ENCODE measurements around the gene KRT6C. TPM values are rescaled to one million over a fixed set of nuclear protein-coding genes. Genes with fewer than 3 reads are reported as not detected.

The KRT6C gene
- total RNA-seq, 6 experiments from 2014 or later = 0.15 TPM; not detected in 5

GRCh38 chr12:52519826-52520662 lies 46.4 kb upstream of the KRT6C start, which contains the start of gene KRT5:
TSS of gene KRT5 (minus strand) at chr12:52520394. CDS start at chr12:52520296, 98 bp downstream.
- 91% methylated on average over 12 of the region's 29 CpGs for WGBS (ENCODE audit: insufficient coverage, low coverage, low lambda C conversion rate, missing lambda C conversion rate)
- TF ChIP-seq POLR2A (IDR thresholded peaks at IDR 0.05) = no peak
- no peak for TF ChIP-seq CTCF (IDR thresholded peaks at IDR 0.05)
- DNase-seq (no peak), ATAC-seq (no peak)
- no peaks in the 10 kb centered on the region for H3K4me1 ChIP-seq
- intact Hi-C loops (cut with DNase I) = no loop called here
- no peak within 1 kb of the TSS for H3K4me3 ChIP-seq
- H3K9me3 ChIP-seq = no peaks in the 10 kb centered on the region
- H3K36me3 ChIP-seq = no peaks in the 10 kb centered on the region
- no peaks in the 10 kb centered on the region for H3K27me3 ChIP-seq
- no peak within 1 kb of the TSS for H3K27ac ChIP-seq

DNA sequence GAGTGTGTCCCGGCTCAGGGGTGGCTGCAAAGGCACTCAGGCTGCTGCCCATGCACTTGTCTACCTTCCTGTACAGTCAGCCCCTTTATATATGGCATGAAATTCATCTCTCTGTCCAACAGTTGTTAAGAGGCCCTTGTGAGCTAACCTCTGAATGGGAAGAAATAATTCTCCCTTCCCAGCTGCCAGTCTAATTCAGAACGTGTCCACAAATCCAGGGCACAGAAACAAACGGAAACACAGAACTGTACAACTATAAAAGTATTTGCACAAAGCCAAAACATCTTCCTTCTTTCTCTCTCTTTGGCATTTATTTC lies 45.7 kb upstream of the KRT6C start:
- intact Hi-C loops (cut with DNase I) = no loop called here
- 50% methylated on average over 3 of the region's 3 CpGs for WGBS (ENCODE audit: insufficient coverage, low coverage, low lambda C conversion rate, missing lambda C conversion rate)
- ATAC-seq = no peak

DNA sequence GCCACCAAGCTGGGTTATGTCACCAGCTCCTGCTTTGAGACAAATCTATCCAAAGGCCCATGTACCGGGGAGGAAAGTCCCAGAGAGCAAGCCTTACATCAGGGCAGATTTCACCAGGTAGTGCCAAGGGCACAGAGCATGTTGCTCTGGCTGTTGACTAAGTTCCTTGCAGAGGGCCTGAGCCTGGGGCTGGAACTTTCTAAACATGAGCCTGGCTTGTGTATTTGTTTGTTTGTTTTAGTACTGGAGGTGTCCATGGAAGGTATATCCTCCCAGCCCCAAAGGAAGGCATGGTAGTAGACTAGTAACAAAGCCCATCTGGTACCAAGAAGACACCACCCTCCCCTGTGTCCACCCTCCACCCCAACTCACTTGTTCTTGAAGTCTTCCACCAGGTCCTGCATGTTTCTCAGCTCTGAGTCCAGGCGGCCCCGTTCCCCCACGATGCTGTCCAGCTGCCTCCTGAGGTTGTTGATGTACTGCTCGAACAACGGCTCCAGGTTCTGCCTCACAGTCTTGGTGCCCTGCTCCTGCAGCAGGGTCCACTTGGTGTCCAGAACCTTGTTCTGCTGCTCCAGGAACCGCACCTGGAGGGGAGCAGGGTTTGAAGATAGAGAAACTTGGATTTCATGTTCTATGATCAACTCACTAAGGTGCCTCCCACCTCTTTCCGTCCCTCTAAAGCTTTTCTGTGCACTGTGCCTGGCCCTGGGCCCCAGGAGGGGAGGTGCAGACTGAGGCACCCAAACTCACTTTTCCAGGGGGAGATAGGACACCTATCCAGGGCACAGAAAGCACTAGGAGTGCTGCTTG lies 45.2 kb upstream of the KRT6C start:
- WGBS (ENCODE audit: insufficient coverage, low coverage, low lambda C conversion rate, missing lambda C conversion rate) = 73% methylated on average over 3 of the region's 8 CpGs
- intact Hi-C loops (cut with DNase I) = no loop called here
- ATAC-seq (no peak), DNase-seq (no peak)
- Histone ChIP-seq H3K4me3 (no peak overlapping the region), H3K9me3 (no peaks in the 10 kb centered on the region), H3K36me3 (no peaks in the 10 kb centered on the region), H3K4me1 (no peaks in the 10 kb centered on the region), H3K27me3 (no peaks in the 10 kb centered on the region), H3K27ac (no peak overlapping the region)
- TF ChIP-seq CTCF (IDR thresholded peaks at IDR 0.05) (no peak), POLR2A (IDR thresholded peaks at IDR 0.05) (no peak)

More for the DNA sequence above, 45.7 kb upstream of the KRT6C start:
- no peak overlapping the region for H3K4me3 ChIP-seq
- no peaks in the 10 kb centered on the region for H3K36me3 ChIP-seq
- no peaks in the 10 kb centered on the region for H3K4me1 ChIP-seq
- no peaks in the 10 kb centered on the region for H3K27me3 ChIP-seq
- H3K9me3 ChIP-seq = no peaks in the 10 kb centered on the region
- TF ChIP-seq CTCF (IDR thresholded peaks at IDR 0.05) = no peak
- DNase-seq = no peak
- no peak overlapping the region for H3K27ac ChIP-seq

- DNase-seq = no peak
- H3K27me3 ChIP-seq = no peaks in the 10 kb centered on the region
- no peak overlapping the region for H3K27ac ChIP-seq
- ATAC-seq = no peak
- intact Hi-C loops (cut with DNase I) = no loop called here
- H3K4me1 ChIP-seq = no peaks in the 10 kb centered on the region
- no peaks in the 10 kb centered on the region for H3K36me3 ChIP-seq
- H3K4me3 ChIP-seq = no peak overlapping the region
- TF ChIP-seq POLR2A (IDR thresholded peaks at IDR 0.05) (no peak), CTCF (IDR thresholded peaks at IDR 0.05) (no peak)
- 78% methylated on average over 5 of the region's 5 CpGs for WGBS (ENCODE audit: insufficient coverage, low coverage, low lambda C conversion rate, missing lambda C conversion rate)
- no peaks in the 10 kb centered on the region for H3K9me3 ChIP-seq
Observed at GRCh38 chr12:52517888-52518287, 44.3 kb upstream of the KRT6C start.

Measured in right lobe of liver (tissue), 6 donors.